Measurements from ENCODE around the gene NTRK1.

DNA sequence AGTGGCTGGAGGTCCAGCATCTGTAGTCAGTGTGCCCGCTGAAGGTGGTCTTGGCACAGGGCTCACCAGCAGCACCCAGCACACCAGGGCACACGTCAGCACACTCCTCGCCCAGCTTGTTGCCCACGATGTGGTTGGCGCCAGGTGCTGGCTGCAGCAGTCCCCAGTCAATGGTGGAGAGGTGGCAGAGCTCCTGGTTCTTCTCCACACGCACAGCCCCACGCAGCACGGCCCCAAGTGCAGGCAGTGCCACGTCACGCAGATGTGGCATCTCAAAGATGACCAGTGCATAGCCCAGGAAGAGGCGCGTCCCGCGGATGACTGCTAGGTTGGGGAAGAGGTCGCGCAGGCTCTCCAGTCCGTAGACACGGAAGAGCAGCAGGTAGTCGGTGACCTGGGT lies 6.9 kb upstream of the NTRK1 start:
- TF ChIP-seq, protein P1, sequence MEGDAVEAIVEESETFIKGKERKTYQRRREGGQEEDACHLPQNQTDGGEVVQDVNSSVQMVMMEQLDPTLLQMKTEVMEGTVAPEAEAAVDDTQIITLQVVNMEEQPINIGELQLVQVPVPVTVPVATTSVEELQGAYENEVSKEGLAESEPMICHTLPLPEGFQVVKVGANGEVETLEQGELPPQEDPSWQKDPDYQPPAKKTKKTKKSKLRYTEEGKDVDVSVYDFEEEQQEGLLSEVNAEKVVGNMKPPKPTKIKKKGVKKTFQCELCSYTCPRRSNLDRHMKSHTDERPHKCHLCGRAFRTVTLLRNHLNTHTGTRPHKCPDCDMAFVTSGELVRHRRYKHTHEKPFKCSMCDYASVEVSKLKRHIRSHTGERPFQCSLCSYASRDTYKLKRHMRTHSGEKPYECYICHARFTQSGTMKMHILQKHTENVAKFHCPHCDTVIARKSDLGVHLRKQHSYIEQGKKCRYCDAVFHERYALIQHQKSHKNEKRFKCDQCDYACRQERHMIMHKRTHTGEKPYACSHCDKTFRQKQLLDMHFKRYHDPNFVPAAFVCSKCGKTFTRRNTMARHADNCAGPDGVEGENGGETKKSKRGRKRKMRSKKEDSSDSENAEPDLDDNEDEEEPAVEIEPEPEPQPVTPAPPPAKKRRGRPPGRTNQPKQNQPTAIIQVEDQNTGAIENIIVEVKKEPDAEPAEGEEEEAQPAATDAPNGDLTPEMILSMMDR (IDR thresholded peaks at IDR 0.05): no peak
- TF ChIP-seq POLR2A (IDR thresholded peaks at IDR 0.05): no peak

All from thyroid gland (tissue), 4 donors.